ENCODE data around the gene RNF145.
"Not testable (repeated sequence)": the region's sequence is repeated elsewhere in the genome, so short reads cannot be mapped to it uniquely, and the experiment has no call there.

RNF145 gene

DNA sequence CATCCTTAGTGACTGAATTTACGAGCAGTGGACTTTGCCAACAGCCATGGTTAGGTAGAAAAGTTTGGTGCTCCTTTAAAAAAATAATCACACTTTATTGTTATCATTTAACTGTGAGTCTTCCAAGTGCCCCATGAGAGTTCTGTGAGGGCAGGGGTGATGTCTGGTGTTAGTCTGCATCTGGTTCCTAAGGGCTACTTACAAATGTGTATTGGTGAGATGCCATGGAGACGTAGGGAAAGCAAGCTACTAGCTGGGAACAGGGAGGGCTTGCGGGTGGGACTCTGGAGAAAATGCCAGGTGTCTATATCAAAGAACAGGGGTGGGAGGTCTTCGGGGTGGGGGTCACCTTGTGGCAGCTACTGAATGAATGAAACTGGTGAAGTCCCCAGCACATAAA lies 62.5 kb downstream of the RNF145 start:
- Histone ChIP-seq H3K27ac (ENCODE audit: low read depth, low read length, poor library complexity, severe bottlenecking) (no peak overlapping the region), H3K27me3 (ENCODE audit: insufficient read depth, low read length) (0 out of 2 replicates have a peak, but pooled peaks cover 4% of the 10 kb centered on the region), H3K36me3 (ENCODE audit: insufficient read depth, low read length) (no peaks in the 10 kb centered on the region), H3K4me3 (ENCODE audit: low read depth, low read length, poor library complexity, severe bottlenecking) (no peak overlapping the region), H3K79me2 (ENCODE audit: insufficient read depth, low read length) (no peaks in the 10 kb centered on the region), H3K4me1 (ENCODE audit: insufficient read depth, low read length, severe bottlenecking) (no peaks in the 10 kb centered on the region), H3K9ac (ENCODE audit: low read length) (no peak overlapping the region), H3F3A (ENCODE audit: insufficient read depth, low read length) (no peaks in the 10 kb centered on the region), H3K9me3 (ENCODE audit: low read length) (no peaks in the 10 kb centered on the region), H2AFZ (ENCODE audit: low read length) (no peak overlapping the region), H4K20me1 (ENCODE audit: insufficient read depth, low read length) (no peaks in the 10 kb centered on the region), H3K4me2 (ENCODE audit: low read length) (no peak overlapping the region), H3K9me2 (ENCODE audit: low read depth, low read length) (no peaks in the 10 kb centered on the region)
- no peak for TF ChIP-seq CTCF (IDR thresholded peaks at IDR 0.05; ENCODE audit: low read length)
- TF ChIP-seq EZH2 (IDR thresholded peaks at IDR 0.05; ENCODE audit: borderline replicate concordance, low read length) = no peak

DNA sequence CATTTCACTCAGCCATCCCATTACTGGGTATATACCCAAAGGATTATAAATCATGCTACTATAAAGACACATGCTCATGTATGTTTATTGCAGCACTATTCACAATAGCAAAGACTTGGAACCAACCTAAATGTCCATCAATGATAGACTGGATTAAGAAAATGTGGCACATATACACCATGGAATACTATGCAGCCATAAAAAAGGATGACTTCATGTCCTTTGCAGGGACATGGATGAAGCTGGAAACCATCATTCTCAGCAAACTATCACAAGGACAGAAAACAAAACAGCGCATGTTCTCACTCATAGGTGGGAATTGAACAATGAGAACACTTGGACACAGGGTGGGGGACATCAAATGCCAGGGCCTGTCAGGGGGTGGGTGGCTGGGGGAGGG lies 64.2 kb downstream of the RNF145 start:
- not testable (repeated sequence) for H2AFZ ChIP-seq (ENCODE audit: low read length); H4K20me1 ChIP-seq (ENCODE audit: insufficient read depth, low read length); H3K4me3 ChIP-seq (ENCODE audit: low read depth, low read length, poor library complexity, severe bottlenecking); H3K9ac ChIP-seq (ENCODE audit: low read length); H3K4me2 ChIP-seq (ENCODE audit: low read length); H3K27me3 ChIP-seq (ENCODE audit: insufficient read depth, low read length); H3F3A ChIP-seq (ENCODE audit: insufficient read depth, low read length); H3K9me3 ChIP-seq (ENCODE audit: low read length); H3K36me3 ChIP-seq (ENCODE audit: insufficient read depth, low read length); H3K79me2 ChIP-seq (ENCODE audit: insufficient read depth, low read length); H3K27ac ChIP-seq (ENCODE audit: low read depth, low read length, poor library complexity, severe bottlenecking); H3K4me1 ChIP-seq (ENCODE audit: insufficient read depth, low read length, severe bottlenecking); H3K9me2 ChIP-seq (ENCODE audit: low read depth, low read length)

DNA sequence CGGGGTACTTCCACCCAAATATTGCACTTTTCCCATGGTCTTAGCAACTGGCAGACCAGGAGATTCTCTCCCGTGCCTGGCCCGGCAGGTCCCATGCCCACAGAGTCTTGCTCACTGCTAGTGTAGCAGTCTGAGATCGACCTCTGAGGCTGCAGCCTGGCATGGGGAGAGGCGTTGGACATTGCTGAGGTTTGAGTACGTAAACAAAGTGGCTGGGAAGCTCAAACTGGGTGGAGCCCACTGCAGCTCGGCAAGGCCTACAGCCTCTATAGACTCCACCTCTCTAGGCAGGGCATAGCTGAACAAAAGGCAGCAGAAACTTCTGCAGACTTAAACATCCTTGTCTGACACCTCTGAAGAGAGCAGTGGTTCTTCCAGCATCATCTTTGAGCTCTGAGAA lies 69.6 kb downstream of the RNF145 start:
- H3K9me2 ChIP-seq (ENCODE audit: low read depth, low read length) = no peaks in the 10 kb centered on the region
- no peaks in the 10 kb centered on the region for H3F3A ChIP-seq (ENCODE audit: insufficient read depth, low read length)
- H2AFZ ChIP-seq (ENCODE audit: low read length) = no peak overlapping the region
- H4K20me1 ChIP-seq (ENCODE audit: insufficient read depth, low read length) = no peaks in the 10 kb centered on the region
- H3K9ac ChIP-seq (ENCODE audit: low read length) = no peak overlapping the region
- no peak overlapping the region for H3K4me3 ChIP-seq (ENCODE audit: low read depth, low read length, poor library complexity, severe bottlenecking)
- no peaks in the 10 kb centered on the region for H3K36me3 ChIP-seq (ENCODE audit: insufficient read depth, low read length)
- no peak overlapping the region for H3K4me2 ChIP-seq (ENCODE audit: low read length)
- no peaks in the 10 kb centered on the region for H3K4me1 ChIP-seq (ENCODE audit: insufficient read depth, low read length, severe bottlenecking)
- H3K9me3 ChIP-seq (ENCODE audit: low read length) = no peaks in the 10 kb centered on the region
- no peaks in the 10 kb centered on the region for H3K79me2 ChIP-seq (ENCODE audit: insufficient read depth, low read length)
- no peak for TF ChIP-seq CTCF (IDR thresholded peaks at IDR 0.05; ENCODE audit: low read length)
- TF ChIP-seq EZH2 (IDR thresholded peaks at IDR 0.05; ENCODE audit: borderline replicate concordance, low read length) = no peak
- H3K27ac ChIP-seq (ENCODE audit: low read depth, low read length, poor library complexity, severe bottlenecking) = no peak overlapping the region
- no peaks in the 10 kb centered on the region for H3K27me3 ChIP-seq (ENCODE audit: insufficient read depth, low read length)

DNA sequence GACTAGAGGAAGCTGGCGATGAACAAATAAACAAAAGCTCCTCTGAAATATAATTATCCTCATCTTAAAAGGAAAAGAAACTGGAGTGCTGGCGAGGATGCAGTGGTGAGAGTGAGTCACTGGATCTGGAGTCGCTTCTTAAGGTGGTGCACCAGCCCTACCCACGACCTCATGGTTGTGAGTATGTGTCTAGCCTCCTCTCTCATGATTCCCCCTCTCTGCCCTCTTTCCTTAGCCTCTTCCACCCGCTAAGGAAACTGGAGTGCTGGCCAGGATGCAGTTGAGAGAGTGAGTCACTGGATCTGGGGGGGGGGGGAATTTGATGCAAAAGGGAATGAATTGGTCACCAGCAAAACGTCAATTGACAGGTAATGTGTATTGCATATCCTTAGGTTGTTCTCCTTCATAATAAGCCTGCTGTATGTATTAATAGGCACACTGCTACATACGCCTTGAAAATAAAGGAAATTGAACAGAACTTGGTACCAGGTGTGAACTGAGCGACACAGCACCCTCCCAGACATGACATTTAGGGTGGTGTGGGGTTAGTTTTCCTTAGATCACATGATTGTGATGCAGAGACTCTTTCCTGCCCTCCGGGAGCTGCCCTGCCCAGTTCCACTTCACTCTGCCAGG lies 73.3 kb downstream of the RNF145 start:
- Histone ChIP-seq H3K4me2 (ENCODE audit: low read length) (no peak overlapping the region), H3K27me3 (ENCODE audit: insufficient read depth, low read length) (no peaks in the 10 kb centered on the region), H3F3A (ENCODE audit: insufficient read depth, low read length) (no peaks in the 10 kb centered on the region), H3K4me3 (ENCODE audit: low read depth, low read length, poor library complexity, severe bottlenecking) (no peak overlapping the region), H3K4me1 (ENCODE audit: insufficient read depth, low read length, severe bottlenecking) (peaks cover 12% of the 10 kb centered on the region), H3K27ac (ENCODE audit: low read depth, low read length, poor library complexity, severe bottlenecking) (no peak overlapping the region), H3K9me2 (ENCODE audit: low read depth, low read length) (no peaks in the 10 kb centered on the region), H3K9me3 (ENCODE audit: low read length) (no peaks in the 10 kb centered on the region), H3K9ac (ENCODE audit: low read length) (no peak overlapping the region), H3K79me2 (ENCODE audit: insufficient read depth, low read length) (no peaks in the 10 kb centered on the region), H4K20me1 (ENCODE audit: insufficient read depth, low read length) (no peaks in the 10 kb centered on the region), H2AFZ (ENCODE audit: low read length) (no peak overlapping the region), H3K36me3 (ENCODE audit: insufficient read depth, low read length) (no peaks in the 10 kb centered on the region)
- TF ChIP-seq EZH2 (IDR thresholded peaks at IDR 0.05; ENCODE audit: borderline replicate concordance, low read length) = no peak
- TF ChIP-seq CTCF (IDR thresholded peaks at IDR 0.05; ENCODE audit: low read length) = no peak

All from OCI-LY1 (cell line).